Neural cell (in vitro differentiated cells): ENCODE data around the gene SNX15.

ENCODE experiments used
- CTCF ChIP-seq: fragments of 450-650 bp; IDR thresholded peaks from 2 replicates; pipeline ENCODE4 v1.5.1; 2014; ENCODE audit warnings: antibody characterized with exemption, mild to moderate bottlenecking, moderate library complexity; ENCODE audit not compliant: poor library complexity, severe bottlenecking
- EP300 ChIP-seq: fragments of 450-650 bp; conservative IDR thresholded peaks from 2 replicates; pipeline ENCODE4 v1.6.1; 2014; ENCODE audit warnings: antibody characterized with exemption, mild to moderate bottlenecking, moderate library complexity; ENCODE audit not compliant: poor library complexity, severe bottlenecking
- EZH2 ChIP-seq: fragments of 200-600, 300-800 bp; shearing (Covaris generic), sonication (generic); IDR thresholded peaks from 2 replicates; pipeline ENCODE4 v1.6.1; 2014; ENCODE audit warnings: antibody characterized with exemption, low read length, borderline replicate concordance, mild to moderate bottlenecking; ENCODE audit not compliant: insufficient read depth, poor library complexity, severe bottlenecking
- POLR2AphosphoS5 ChIP-seq: IDR thresholded peaks from 2 replicates; pipeline ENCODE4 v1.6.1; 2012
- RAD21 ChIP-seq: fragments of 450-650 bp; conservative IDR thresholded peaks from 2 replicates; pipeline ENCODE4 v1.6.1; 2014; ENCODE audit warnings: antibody characterized with exemption, mild to moderate bottlenecking, moderate library complexity
- TAF1 ChIP-seq: IDR thresholded peaks from 2 replicates; pipeline ENCODE4 v1.6.1; 2012; ENCODE audit warnings: low read depth

- TF ChIP-seq EP300 (no peak), CTCF (no peak), TAF1 (no peak), POLR2AphosphoS5 (no peak), RAD21 (no peak), EZH2 (no peak)
These were observed 20.6 kb downstream of the SNX15 start for GRCh38 chr11:65047581-65048422.
